GM19025 (cell line): Measurements from ENCODE around the gene CERK.
"Not testable (repeated sequence)": the region's sequence is repeated elsewhere in the genome, so short reads cannot be mapped to it uniquely, and the experiment has no call there.

Source experiments
- ATAC-seq: cut with Tn5 transposase; IDR thresholded peaks from one replicate; pipeline ENCODE4 v1.9.1; 2021; ENCODE audit warnings: mild to moderate bottlenecking, low read depth, moderate library complexity; ENCODE audit not compliant: unreplicated experiment

The CERK gene

GRCh38 chr22:46634973-46635685, 102.9 kb downstream of the CERK start:
- ATAC-seq, result not testable (repeated sequence)
